ENCODE data around the gene PTGIS. TPM values are rescaled to one million over a fixed set of nuclear protein-coding genes. Genes with fewer than 3 reads are reported as not detected.

The PTGIS gene
- total and polyA plus RNA-seq, 2 donors (not counting 1 experiment from before 2014, with no cell fraction given) = not detected

GRCh38 chr20:49539481-49540231, 28.3 kb downstream of the PTGIS start:
- Mint-ChIP-seq H3K27ac (no peak overlapping the region), H3K4me3 (no peak overlapping the region), H3K9me3 (ENCODE audit: insufficient read depth) (no peaks in the 10 kb centered on the region), H3K27me3 (peaks cover 17% of the 10 kb centered on the region), H3K4me1 (no peaks in the 10 kb centered on the region)
- no peak overlapping the region for H3K4me2 ChIP-seq (replicated peaks; ENCODE audit: low read depth, low read length, poor library complexity, severe bottlenecking)
- no peak for DNase-seq
- intact Hi-C loops (cut with micrococcal nuclease) = no loop called here
- peaks cover 0 to 8% (median 2%) of the 10 kb centered on the region in 4 experiments for H3K27me3 ChIP-seq (replicated peaks in 1 of 4; ENCODE audit: control extremely low read depth in 1 of 4, control insufficient read depth in 3 of 4, insufficient read depth in 4 of 4, low read length in 3 of 4)
- H3K4me1 ChIP-seq (ENCODE audit: control insufficient read depth in 2 of 2, insufficient read depth in 2 of 2, low read length in 2 of 2) = no peaks in the 10 kb centered on the region
- WGBS (ENCODE audit: insufficient coverage) = 93% methylated on average over 17 of the region's 21 CpGs
- no peak overlapping the region for H3K4me3 ChIP-seq (ENCODE audit: control extremely low read depth in 1 of 5, extremely low read depth in 1 of 5, insufficient read depth in 1 of 5, low read depth in 2 of 5, low read length in 4 of 5)
- no peak overlapping the region for H2AFZ ChIP-seq (ENCODE audit: insufficient read depth, low read depth, low read length, poor library complexity, severe bottlenecking)
- no peak overlapping the region for H3K27ac ChIP-seq (ENCODE audit: low read length in 2 of 2)
- no peaks in the 10 kb centered on the region for H3K79me2 ChIP-seq (ENCODE audit: control insufficient read depth, insufficient read depth, low read length)
- TF ChIP-seq CTCF (IDR thresholded peaks at IDR 0.05) = no peak
- TF ChIP-seq EZH2 (IDR thresholded peaks at IDR 0.05; ENCODE audit: borderline replicate concordance, insufficient read depth, low read depth, low read length, poor library complexity, severe bottlenecking) = no peak
- H3K9me3 ChIP-seq (ENCODE audit: control extremely low read depth in 1 of 3, control insufficient read depth in 2 of 3, insufficient read depth in 1 of 3, low read length in 2 of 3) = peaks cover 0 to 17% (median 0%) of the 10 kb centered on the region in 3 donors
- H3K9ac ChIP-seq (ENCODE audit: low read length) = no peak overlapping the region
- ChIA-PET POLR2A (no interaction called here), CTCF (interaction anchor here (1.3 to 1.4 kb wide), 2 partner anchors 9 to 306 kb away, joined by 3 read pairs; no protein-coding TSS in a partner anchor)
- ATAC-seq (ENCODE audit: low read depth) = no peak
- no peaks in the 10 kb centered on the region for H4K20me1 ChIP-seq (ENCODE audit: control insufficient read depth, insufficient read depth, low read length, poor library complexity, severe bottlenecking)
- no peaks in the 10 kb centered on the region for H3K36me3 ChIP-seq (replicated peaks in 1 of 2; ENCODE audit: control extremely low read depth in 1 of 2, control insufficient read depth in 1 of 2, extremely low read depth in 1 of 2, insufficient read depth in 2 of 2, low read length in 1 of 2)

- peaks cover 0 to 8% (median 2%) of the 10 kb centered on the region in 4 experiments for H3K27me3 ChIP-seq (replicated peaks in 1 of 4; ENCODE audit: control extremely low read depth in 1 of 4, control insufficient read depth in 3 of 4, insufficient read depth in 4 of 4, low read length in 3 of 4)
- H3K36me3 ChIP-seq (replicated peaks in 1 of 2; ENCODE audit: control extremely low read depth in 1 of 2, control insufficient read depth in 1 of 2, extremely low read depth in 1 of 2, insufficient read depth in 2 of 2, low read length in 1 of 2) = no peaks in the 10 kb centered on the region
- peaks cover 21% of the 10 kb centered on the region for H3K27me3 Mint-ChIP-seq
- H3K27ac Mint-ChIP-seq = no peak overlapping the region
- DNase-seq (no peak), ATAC-seq (ENCODE audit: low read depth) (no peak)
- peaks cover 0 to 3% of the 10 kb centered on the region in 2 donors for H3K4me1 ChIP-seq (ENCODE audit: control insufficient read depth in 2 of 2, insufficient read depth in 2 of 2, low read length in 2 of 2)
- intact Hi-C loops (cut with micrococcal nuclease) = no loop called here
- no peaks in the 10 kb centered on the region for H3K9me3 Mint-ChIP-seq (ENCODE audit: insufficient read depth)
- H3K9me3 ChIP-seq (ENCODE audit: control extremely low read depth in 1 of 3, control insufficient read depth in 2 of 3, insufficient read depth in 1 of 3, low read length in 2 of 3) = peaks cover 0 to 10% (median 0%) of the 10 kb centered on the region in 3 donors
- no peak overlapping the region for H3K4me3 Mint-ChIP-seq
- H3K4me2 ChIP-seq (replicated peaks; ENCODE audit: low read depth, low read length, poor library complexity, severe bottlenecking) = no peak overlapping the region
- no CpG with 5 or more reads among the region's 3 CpGs for WGBS (ENCODE audit: insufficient coverage)
- ChIA-PET CTCF (interaction anchor here (1.3 kb wide), 1 partner anchor 9 kb away, joined by 3 read pairs; no protein-coding TSS in a partner anchor), POLR2A (no interaction called here)
- H2AFZ ChIP-seq (ENCODE audit: insufficient read depth, low read depth, low read length, poor library complexity, severe bottlenecking) = no peak overlapping the region
- TF ChIP-seq EZH2 (IDR thresholded peaks at IDR 0.05; ENCODE audit: borderline replicate concordance, insufficient read depth, low read depth, low read length, poor library complexity, severe bottlenecking) (no peak), CTCF (IDR thresholded peaks at IDR 0.05) (no peak)
- no peaks in the 10 kb centered on the region for H4K20me1 ChIP-seq (ENCODE audit: control insufficient read depth, insufficient read depth, low read length, poor library complexity, severe bottlenecking)
- H3K9ac ChIP-seq (ENCODE audit: low read length) = no peak overlapping the region
- peaks cover 4% of the 10 kb centered on the region for H3K4me1 Mint-ChIP-seq
- H3K79me2 ChIP-seq (ENCODE audit: control insufficient read depth, insufficient read depth, low read length) = no peaks in the 10 kb centered on the region
- H3K4me3 ChIP-seq (ENCODE audit: control extremely low read depth in 1 of 5, extremely low read depth in 1 of 5, insufficient read depth in 1 of 5, low read depth in 2 of 5, low read length in 4 of 5) = no peak overlapping the region
- H3K27ac ChIP-seq (ENCODE audit: low read length in 2 of 2) = no peak overlapping the region
Observed at GRCh38 chr20:49538950-49539349, 29.0 kb downstream of the PTGIS start.
